ENCODE data around the gene KLF9.

Gene KLF9

DNA sequence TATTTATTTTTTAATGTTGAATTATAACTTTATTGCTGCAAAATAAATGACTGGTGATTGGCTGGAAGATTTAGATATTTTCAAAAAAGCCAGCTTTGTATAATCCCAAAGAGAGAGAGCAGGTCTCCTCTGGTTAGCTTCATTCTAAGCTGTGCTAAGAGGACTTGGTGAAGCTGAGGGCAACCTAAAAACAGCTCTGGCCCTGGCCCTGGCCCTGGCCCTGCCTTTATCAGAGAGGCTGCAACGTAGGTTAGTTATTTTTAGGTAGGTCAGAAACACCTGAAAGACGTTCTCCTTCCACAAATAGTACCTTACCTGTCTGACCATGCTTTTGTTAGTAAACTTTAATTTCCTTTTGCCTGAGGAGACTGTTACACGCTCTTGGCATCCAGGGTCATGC, 58.7 kb downstream of the KLF9 start:
- no peak for DNase-seq (ENCODE audit: low read depth)

DNA sequence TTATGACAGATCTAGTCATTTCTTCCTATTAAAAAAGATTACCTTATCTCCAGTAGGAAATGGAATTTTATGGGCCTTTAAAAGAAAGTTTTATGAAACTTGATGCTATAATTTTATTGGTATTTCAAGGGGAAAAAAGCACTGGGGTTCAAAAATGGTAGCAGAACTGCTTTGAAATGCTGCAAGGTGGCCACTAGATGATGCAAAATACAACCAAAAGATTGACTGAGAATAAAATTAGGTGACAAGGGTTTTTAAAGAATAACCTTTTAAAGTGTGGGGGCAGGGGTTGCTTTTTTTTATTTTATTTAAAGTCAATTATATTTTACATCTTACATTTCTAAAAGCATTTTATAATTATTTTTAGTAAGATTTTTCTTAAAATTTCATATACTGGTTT, 61.7 kb downstream of the KLF9 start:
- no peak for DNase-seq (ENCODE audit: low read depth)

DNA sequence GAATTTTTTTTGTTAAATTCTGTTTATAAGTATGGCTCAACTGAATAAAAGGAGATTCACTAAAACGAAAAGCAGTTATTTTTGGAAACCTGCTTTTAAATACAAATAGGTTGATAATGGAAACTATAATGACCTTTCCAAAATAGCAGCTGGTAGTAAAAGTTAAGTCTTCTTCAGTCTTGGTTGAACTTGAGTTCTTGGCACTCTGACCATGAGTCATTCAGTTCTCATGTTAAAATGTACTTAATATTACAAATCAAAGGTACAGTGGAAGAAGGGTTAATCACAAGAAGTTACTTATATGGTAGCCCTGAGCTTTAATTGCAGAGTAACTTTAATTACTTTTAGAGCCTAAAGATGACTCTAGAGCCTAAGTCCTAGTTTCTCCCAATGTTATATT, 62.1 kb downstream of the KLF9 start:
- DNase-seq (ENCODE audit: low read depth) = no peak

DNA sequence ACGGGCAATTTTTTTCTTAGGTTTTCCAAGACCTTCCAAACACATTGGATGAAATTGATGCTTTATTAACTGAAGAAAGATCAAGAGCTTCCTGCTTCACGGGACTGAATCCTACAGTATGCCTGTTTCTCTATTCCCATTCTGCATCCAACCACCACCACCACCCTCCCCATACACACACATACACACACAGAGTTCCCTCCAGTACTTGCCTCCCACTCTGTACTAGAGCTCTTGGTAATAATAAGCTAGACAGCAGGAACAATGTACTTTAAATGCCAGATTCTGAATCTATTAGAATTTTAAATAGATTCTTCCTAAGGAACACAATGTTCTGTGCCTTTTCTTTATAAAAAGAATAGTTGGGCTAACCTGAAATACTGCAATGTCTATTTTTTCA, 67.4 kb downstream of the KLF9 start:
- DNase-seq (ENCODE audit: low read depth) = no peak

DNA sequence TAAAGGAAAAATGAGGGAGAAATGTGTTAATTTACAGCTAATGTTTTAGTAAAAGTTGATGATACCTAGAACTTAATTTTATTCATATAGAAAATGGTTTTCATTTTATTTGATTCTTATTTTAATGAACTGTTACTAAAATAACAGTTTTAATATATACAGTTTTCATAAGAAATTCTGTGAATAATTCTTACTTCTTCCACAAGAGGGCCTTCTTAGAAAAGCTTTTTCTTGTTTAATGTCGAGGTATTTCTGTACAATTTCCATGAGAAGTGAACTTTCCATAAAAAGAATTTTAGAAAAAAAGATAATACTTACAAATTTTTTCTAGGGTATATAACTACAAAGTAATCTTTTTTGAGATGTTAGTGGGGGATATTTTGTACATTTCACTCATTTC, 73.9 kb downstream of the KLF9 start:
- no peak for DNase-seq (ENCODE audit: low read depth)

All from activated T-cell treated with anti-CD3 and anti-CD28 coated beads for 1 hour (primary cell).